K562 (cell line): ENCODE results near the gene GARIN5B. TPM values are rescaled to one million over a fixed set of nuclear protein-coding genes. Genes with fewer than 3 reads are reported as not detected.

Experiments
- ASH1L ChIP-seq: fragments of 450-650 bp; IDR thresholded peaks from 2 replicates; pipeline ENCODE4 v1.6.1; 2018; ENCODE audit warnings: borderline replicate concordance, mild to moderate bottlenecking, low read depth; ENCODE audit not compliant: partially characterized antibody
- CBX2 ChIP-seq: fragments of 200-600 bp; sonication (generic); IDR thresholded peaks from one replicate; pipeline ENCODE4 v1.6.1; 2012; ENCODE audit warnings: mild to moderate bottlenecking, low read length, inconsistent platforms; ENCODE audit not compliant: insufficient read depth, poor library complexity, severe bottlenecking
- KLF13 ChIP-seq: fragments of 450-650 bp; IDR thresholded peaks from 2 replicates; pipeline ENCODE4 v1.6.1; 2016; ENCODE audit warnings: missing genetic modification characterization, low read depth, mild to moderate bottlenecking, missing compliant biosample characterization, moderate library complexity, borderline replicate concordance
- LCOR ChIP-seq: sonication (generic); formaldehyde crosslinking; IDR thresholded peaks from 2 replicates; pipeline ENCODE4 v1.8.0; 2022; ENCODE audit warnings: mild to moderate bottlenecking, missing genetic modification reagents
- LEF1 ChIP-seq: fragments of 450-650 bp; IDR thresholded peaks from 2 replicates; pipeline ENCODE4 v1.6.1; 2016; ENCODE audit warnings: mild to moderate bottlenecking
- MCM7 ChIP-seq, 2 experiments: fragments of 450-650 bp; IDR thresholded peaks; 2 replicates each; pipeline ENCODE4 v1.6.1; 2016 to 2018
- MED1 ChIP-seq: sonication (generic); formaldehyde crosslinking; IDR thresholded peaks from 2 replicates; pipeline ENCODE4 v1.8.1; 2023; ENCODE audit warnings: missing genetic modification reagents, borderline replicate concordance
- NR2F6 ChIP-seq: fragments of 450-650 bp; formaldehyde crosslinking; IDR thresholded peaks from 2 replicates; pipeline ENCODE4 v1.4.0; 2020; ENCODE audit warnings: mild to moderate bottlenecking
- PHF8 ChIP-seq: fragments of 200-600 bp; sonication (generic); IDR thresholded peaks from 2 replicates; pipeline ENCODE4 v1.6.1; 2012; ENCODE audit warnings: mixed run types, mild to moderate bottlenecking, inconsistent platforms, low read length, moderate library complexity, borderline replicate concordance
- POLR3G ChIP-seq: IDR thresholded peaks from 2 replicates; pipeline ENCODE4 v1.6.1; 2011; ENCODE audit not compliant: insufficient read length, insufficient replicate concordance; ENCODE audit errors: extremely low read depth
- RAD51 ChIP-seq: fragments of 450-650 bp; IDR thresholded peaks from 2 replicates; pipeline ENCODE4 v1.7.1; 2016; ENCODE audit warnings: low read depth, mild to moderate bottlenecking, borderline replicate concordance
- TCF7 ChIP-seq: sonication (generic); IDR thresholded peaks from 2 replicates; pipeline ENCODE4 v1.6.1; 2016; ENCODE audit warnings: antibody characterized with exemption, borderline replicate concordance
- ZNF12 ChIP-seq: sonication (generic); formaldehyde crosslinking; IDR thresholded peaks from 2 replicates; pipeline ENCODE4 v1.4.0; 2020; ENCODE audit warnings: mild to moderate bottlenecking, missing genetic modification reagents
- ZNF282 ChIP-seq: sonication (generic); formaldehyde crosslinking; IDR thresholded peaks from 2 replicates; pipeline ENCODE4 v1.8.1; 2023; ENCODE audit warnings: missing genetic modification reagents
- polyA plus RNA-seq, 8 experiments: library from polyadenylated mRNA; depleted of rRNA in 4 of 8; stranded (reverse) in 5 of 8; unstranded in 3 of 8; fragments of >200 nt; fragmentation: Nextera tagmentation in 2 of 8; fragmentation: Illumina TruSeq in 1 of 8; extraction: Ambion mirVana in 2 of 8; extraction: Trizol in 1 of 8; gene quantifications; 2 replicates each; pipeline versions ENCODE4 v1.2.1 to v1.2.3, GENCODE V29; 2011 to 2014; ENCODE audit warnings: inconsistent platforms in 1 of 8, missing spikeins in 1 of 8
- total RNA-seq, 7 experiments: library from RNA; depleted of rRNA in 6 of 7; stranded (reverse); fragments of >200 nt in 6 of 7; fragmentation: Illumina TruSeq in 2 of 7; extraction: Trizol in 2 of 7; gene quantifications; 2 replicates each; pipeline versions ENCODE4 v1.2.1 to v1.2.3, GENCODE V29; 2011 to 2021; ENCODE audit warnings: low replicate concordance in 1 of 7
- TF ChIP-seq, protein P1 (sequence below): fragments of 250-450 bp; sonication (Bioruptor Pico); IDR thresholded peaks from 2 replicates; pipeline ENCODE4 v1.8.0; 2022; ENCODE audit warnings: inconsistent platforms
- TF ChIP-seq, protein P2 (sequence below): fragments of 450-650 bp; IDR thresholded peaks from 2 replicates; pipeline ENCODE4 v1.7.0; 2016; ENCODE audit warnings: borderline replicate concordance
- TF ChIP-seq, protein P3 (sequence below): sonication (generic); formaldehyde crosslinking; IDR thresholded peaks from 2 replicates; pipeline ENCODE4 v1.8.0; 2022; ENCODE audit warnings: missing genetic modification reagents, mild to moderate bottlenecking, moderate library complexity, borderline replicate concordance
- TF ChIP-seq, protein P4 (sequence below): fragments of 450-650 bp; formaldehyde crosslinking; IDR thresholded peaks from 2 replicates; pipeline ENCODE4 v1.4.0; 2020; ENCODE audit warnings: mild to moderate bottlenecking, moderate library complexity
- TF ChIP-seq, protein P5 (sequence below): IDR thresholded peaks from 2 replicates; pipeline ENCODE4 v1.6.1; 2014; ENCODE audit warnings: antibody characterized with exemption

The GARIN5B gene
- total and polyA plus RNA-seq, 9 of the 15 experiments (the other 6 are each of a cell fraction or from before 2014, with no cell fraction given): not detected

DNA sequence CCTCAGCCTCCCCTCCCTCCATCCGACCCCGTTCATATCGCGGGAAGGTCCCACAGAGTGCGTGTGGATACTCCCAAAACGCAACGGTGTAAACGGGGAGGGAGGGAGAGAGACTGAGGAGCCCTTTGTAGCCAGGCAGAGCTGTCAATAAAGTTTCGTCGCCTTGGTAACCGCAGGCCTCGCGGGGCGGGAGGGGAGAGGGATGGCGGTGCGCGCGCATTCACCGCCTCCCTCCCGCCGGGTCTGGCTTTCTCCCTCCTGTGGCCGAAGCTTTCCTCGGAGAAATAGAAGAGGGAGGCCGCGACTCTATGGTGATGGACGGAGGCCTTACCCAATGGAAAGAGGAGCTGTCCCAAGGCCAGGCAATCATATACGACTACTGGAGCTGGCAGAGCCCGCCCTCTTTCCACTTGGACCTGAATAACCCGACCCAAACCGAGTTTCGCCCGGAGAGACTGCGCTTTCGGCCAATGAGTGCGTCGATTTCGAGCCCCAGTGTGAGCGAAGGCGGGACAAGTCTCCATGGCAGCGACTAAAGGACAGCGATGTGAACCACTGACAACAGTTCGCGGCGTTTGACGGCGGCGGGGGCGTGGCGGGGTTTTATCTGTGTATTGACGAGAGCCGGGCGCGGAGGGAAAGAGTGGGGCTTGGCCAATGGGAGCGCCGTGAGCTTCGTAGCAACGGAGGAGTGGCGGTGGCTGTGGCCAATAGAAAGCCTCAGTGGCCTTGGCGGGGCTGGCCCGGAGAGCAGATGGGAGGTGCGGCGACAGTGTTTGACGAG, 23.8 kb downstream of the GARIN5B start, which contains the start of gene KMT5C (continued):
- TF ChIP-seq, protein P1, sequence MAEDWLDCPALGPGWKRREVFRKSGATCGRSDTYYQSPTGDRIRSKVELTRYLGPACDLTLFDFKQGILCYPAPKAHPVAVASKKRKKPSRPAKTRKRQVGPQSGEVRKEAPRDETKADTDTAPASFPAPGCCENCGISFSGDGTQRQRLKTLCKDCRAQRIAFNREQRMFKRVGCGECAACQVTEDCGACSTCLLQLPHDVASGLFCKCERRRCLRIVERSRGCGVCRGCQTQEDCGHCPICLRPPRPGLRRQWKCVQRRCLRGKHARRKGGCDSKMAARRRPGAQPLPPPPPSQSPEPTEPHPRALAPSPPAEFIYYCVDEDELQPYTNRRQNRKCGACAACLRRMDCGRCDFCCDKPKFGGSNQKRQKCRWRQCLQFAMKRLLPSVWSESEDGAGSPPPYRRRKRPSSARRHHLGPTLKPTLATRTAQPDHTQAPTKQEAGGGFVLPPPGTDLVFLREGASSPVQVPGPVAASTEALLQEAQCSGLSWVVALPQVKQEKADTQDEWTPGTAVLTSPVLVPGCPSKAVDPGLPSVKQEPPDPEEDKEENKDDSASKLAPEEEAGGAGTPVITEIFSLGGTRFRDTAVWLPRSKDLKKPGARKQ (CRISPR knock-in tag): no peak
- TF ChIP-seq POLR3G (no peak), ZNF12 (CRISPR knock-in tag) (no peak), MCM7 (IDR thresholded peaks at IDR 0.05) (no peak), ASH1L (peak; percentile 98), NR2F6 (no peak), MED1 (CRISPR knock-in tag) (no peak), RAD51 (no peak), LEF1 (no peak; the same call in 1 of the 2 replicates), TCF7 (no peak), PHF8 (peak; percentile 3; the same call in 1 of the 2 replicates), CBX2 (no peak), LCOR (0 out of 2 replicates have a peak, but pooled peaks have one; percentile 47), KLF13 (tag) (peak; percentile 81; the same call in 1 of the 2 replicates), ZNF282 (CRISPR knock-in tag) (no peak)
- TF ChIP-seq, protein P2, sequence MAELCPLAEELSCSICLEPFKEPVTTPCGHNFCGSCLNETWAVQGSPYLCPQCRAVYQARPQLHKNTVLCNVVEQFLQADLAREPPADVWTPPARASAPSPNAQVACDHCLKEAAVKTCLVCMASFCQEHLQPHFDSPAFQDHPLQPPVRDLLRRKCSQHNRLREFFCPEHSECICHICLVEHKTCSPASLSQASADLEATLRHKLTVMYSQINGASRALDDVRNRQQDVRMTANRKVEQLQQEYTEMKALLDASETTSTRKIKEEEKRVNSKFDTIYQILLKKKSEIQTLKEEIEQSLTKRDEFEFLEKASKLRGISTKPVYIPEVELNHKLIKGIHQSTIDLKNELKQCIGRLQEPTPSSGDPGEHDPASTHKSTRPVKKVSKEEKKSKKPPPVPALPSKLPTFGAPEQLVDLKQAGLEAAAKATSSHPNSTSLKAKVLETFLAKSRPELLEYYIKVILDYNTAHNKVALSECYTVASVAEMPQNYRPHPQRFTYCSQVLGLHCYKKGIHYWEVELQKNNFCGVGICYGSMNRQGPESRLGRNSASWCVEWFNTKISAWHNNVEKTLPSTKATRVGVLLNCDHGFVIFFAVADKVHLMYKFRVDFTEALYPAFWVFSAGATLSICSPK: no peak
- TF ChIP-seq, protein P3, sequence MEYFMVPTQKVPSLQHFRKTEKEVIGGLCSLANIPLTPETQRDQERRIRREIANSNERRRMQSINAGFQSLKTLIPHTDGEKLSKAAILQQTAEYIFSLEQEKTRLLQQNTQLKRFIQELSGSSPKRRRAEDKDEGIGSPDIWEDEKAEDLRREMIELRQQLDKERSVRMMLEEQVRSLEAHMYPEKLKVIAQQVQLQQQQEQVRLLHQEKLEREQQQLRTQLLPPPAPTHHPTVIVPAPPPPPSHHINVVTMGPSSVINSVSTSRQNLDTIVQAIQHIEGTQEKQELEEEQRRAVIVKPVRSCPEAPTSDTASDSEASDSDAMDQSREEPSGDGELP (CRISPR knock-in tag): peak; percentile 77; the same call in 1 of the 2 replicates
- TF ChIP-seq, protein P4, sequence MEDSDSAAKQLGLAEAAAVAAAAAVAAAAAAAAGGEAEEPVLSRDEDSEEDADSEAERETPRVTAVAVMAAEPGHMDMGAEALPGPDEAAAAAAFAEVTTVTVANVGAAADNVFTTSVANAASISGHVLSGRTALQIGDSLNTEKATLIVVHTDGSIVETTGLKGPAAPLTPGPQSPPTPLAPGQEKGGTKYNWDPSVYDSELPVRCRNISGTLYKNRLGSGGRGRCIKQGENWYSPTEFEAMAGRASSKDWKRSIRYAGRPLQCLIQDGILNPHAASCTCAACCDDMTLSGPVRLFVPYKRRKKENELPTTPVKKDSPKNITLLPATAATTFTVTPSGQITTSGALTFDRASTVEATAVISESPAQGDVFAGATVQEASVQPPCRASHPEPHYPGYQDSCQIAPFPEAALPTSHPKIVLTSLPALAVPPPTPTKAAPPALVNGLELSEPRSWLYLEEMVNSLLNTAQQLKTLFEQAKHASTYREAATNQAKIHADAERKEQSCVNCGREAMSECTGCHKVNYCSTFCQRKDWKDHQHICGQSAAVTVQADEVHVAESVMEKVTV (CRISPR knock-in tag): no peak
- TF ChIP-seq, protein P5, sequence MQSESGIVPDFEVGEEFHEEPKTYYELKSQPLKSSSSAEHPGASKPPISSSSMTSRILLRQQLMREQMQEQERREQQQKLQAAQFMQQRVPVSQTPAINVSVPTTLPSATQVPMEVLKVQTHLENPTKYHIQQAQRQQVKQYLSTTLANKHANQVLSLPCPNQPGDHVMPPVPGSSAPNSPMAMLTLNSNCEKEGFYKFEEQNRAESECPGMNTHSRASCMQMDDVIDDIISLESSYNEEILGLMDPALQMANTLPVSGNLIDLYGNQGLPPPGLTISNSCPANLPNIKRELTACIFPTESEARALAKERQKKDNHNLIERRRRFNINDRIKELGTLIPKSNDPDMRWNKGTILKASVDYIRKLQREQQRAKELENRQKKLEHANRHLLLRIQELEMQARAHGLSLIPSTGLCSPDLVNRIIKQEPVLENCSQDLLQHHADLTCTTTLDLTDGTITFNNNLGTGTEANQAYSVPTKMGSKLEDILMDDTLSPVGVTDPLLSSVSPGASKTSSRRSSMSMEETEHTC: no peak
